ENCODE measurements around the gene HS2ST1.

Gene HS2ST1

DNA sequence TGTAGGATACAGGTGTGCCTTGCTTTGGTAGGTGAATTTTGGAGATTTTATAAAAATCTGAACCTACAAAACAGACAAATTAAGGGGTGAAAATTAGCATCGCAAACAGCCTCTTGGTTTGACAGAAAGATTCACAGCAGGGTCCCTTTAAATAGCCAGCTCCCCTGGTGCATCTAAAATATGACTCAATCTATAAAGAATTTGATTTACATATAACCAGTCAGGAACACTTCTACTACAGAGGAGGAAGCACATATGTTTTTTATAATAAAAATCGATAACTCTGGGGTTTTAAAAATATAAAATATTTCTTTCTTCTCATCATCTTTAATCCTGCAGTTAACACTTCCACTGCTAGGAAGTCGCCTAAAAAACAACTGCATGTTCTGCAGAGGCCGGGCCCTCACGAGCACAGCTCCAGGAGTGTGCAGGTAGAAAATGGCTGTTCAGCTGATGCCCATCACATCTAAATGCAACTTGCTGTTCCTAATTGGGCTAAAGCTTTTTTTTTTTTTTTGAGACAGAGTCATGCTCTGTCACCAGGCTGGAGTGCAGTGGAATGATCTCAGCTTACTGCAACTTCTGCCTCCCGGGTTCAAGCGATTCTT, 203.4 kb downstream of the HS2ST1 start:
- DNase-seq: no peak

DNA sequence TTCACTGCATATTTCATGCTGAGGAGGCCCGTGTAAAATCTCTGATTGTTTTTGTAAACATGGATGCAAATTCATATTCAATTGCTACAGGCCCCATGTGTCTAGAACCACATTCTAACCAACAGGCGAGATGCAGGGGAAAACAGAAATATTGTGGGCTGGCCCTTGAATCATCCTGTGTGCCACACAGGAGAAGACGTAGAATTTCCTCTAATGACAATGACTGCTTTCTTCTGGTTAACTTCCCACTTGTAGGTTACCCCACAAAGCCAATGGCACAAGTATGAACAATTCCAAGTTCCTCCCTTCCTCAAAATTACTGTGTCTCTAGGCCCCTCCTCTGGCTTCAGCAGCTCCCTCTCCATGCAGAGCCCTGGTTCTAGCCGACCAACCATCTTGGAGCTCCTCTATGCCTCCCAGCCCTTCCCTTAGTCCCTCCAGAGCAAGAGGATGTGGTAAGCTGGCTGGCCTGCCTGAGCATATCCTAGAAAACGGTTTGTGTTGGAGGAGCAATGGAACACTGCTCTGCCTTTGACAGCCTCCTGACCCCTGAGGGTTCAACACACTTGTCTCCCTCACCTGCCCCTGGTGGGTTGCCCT, 205.2 kb downstream of the HS2ST1 start:
- no peak for DNase-seq

DNA sequence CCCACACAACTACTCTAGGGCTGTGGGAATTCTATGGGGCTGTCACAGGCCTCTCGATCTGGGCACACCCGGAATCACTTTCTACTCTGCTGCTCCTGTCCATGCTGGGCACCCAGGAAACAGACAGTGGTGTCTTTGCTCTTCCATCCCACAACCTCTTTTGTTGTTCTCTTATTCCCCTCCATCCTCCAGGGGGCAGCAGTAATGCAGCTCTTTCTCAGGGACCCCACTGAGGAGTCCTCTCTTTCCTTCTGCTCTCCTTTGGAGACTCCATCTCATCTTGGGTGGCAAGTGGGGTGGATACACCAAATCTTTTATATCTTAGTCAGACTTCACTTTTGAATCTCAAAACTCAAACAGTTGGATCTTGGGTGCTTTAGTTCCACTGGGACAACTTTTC, 206.3 kb downstream of the HS2ST1 start:
- DNase-seq: no peak

- DNase-seq: no peak
Observed at GRCh38 chr1:87121711-87122163, 207.3 kb downstream of the HS2ST1 start.

- no peak for DNase-seq
Observed at GRCh38 chr1:87122243-87122642, 207.8 kb downstream of the HS2ST1 start.

DNA sequence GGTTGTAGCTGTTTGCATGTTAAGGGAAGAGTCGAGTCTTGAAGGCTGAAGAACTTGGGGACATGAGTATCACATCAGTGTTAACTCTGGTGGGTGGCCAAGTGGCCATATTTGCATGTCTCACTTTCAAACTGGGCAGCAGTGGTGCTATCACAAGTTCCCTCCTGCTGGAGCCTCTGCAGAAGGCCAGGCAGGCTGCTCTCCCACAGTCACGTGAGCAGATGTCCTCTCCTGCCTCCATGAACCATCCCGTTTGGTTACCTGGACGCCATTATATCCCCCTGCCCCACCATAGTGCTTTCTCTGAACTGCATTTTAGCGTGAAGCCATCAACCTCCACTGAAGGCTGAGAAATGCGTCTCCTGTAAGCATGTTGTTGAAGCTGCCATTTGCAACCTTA, 209.2 kb downstream of the HS2ST1 start:
- DNase-seq: no peak

DNA sequence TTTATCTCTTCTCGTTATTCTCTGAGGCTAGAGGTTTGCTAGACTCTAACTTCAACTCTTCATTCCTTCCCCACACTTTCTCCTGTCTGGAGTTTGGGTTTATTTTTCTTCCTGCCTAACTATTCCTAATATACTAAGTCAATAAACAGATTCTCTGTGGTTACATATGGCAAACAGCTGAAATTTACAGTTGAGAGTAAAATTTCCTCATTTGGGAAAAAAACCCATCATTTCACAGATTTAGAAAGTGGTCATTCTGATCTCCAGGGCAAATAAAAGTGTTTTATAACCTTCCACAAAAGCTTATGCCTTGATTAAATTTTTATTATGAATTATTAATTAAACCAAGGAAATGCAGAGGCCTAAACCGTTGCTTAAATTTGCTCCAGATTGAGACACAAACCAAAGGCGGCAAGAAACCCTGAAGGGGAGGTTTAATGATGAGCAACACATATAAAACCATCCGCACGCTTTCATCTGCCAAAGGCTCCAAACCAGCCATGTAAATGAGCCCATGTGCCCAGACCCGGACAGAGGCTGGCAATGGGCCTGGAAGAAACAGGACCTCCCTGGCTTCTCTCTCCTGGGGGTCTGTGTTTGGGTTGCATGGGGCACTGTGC, 212.6 kb downstream of the HS2ST1 start:
- DNase-seq: no peak

GRCh38 chr1:87127581-87127980, 213.1 kb downstream of the HS2ST1 start:
- DNase-seq: no peak

DNA sequence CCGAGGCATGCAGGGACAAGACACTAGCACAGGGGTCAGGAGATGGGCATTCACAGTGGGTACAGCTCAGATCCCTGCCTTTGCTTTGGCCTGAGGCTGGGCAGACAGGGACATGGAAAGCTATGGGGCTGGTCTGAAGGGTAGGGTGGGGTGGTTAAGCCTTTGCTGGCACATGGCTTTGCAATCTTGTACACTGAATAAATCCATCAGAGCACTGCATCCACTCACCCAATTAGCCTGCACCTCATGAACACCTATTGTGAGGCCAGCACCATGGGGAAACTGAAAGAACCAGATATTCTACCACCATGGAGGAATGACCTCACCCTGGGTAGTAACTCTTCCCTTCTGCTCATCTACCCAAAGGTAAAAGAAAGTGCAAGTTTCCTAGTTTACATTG, 214.6 kb downstream of the HS2ST1 start:
- DNase-seq: no peak

GRCh38 chr1:87129606-87130005, 215.2 kb downstream of the HS2ST1 start:
- DNase-seq: no peak

GRCh38 chr1:87130438-87130837, 216.0 kb downstream of the HS2ST1 start:
- DNase-seq: no peak

DNA sequence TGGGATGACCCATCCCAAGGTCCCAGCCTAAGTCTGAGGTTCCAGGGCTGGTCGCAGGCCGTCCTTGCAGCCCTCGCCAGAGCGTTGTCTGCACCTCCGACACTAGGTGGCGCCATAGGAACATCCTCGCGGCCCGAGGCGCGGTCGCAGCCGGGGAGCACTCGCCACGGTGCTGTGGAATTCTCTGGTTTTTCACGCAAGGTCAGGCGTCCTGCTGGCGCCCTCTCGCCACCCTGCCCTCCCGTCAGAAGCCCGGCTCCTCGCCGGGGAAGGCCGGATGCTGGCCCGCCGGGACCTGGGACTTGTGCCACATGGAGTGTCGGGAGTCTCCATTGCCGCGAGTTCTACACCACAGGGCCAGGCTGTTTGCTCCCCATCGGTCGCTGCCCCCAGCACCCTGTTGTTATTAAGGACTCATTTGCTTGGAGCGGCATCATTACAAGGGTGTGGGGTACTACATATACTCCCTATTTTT, 217.4 kb downstream of the HS2ST1 start:
- peak; percentile 51 for DNase-seq

DNA sequence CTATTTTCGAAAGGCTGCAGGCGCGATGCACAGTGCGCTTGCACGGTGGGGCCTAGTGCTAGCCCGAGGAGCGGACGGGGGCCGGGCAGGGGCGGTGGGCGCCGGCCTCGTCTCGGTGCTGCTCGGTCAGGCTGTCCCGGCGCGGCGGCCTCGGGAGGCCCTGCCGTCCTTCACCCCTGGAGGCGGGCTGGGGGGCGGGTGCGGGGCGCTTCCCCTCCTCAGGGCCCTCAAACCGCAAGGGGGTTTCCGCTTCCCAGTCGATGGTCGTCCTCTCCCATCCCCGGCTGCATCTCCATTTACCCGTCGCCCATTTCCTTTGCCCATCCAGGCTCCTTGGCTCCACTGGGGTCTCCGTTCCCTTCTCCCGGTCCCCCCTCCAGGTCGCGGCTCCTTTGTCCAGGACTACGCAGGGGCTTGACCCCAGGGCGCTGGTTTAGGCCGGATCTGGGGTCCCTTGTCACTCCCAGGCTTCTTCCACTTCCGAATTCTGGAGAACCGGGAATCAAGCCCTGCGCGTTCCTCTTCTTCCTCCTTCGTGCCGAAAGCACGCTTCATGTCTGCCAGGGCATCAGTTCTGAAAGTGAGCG, 217.9 kb downstream of the HS2ST1 start:
- no peak for DNase-seq

GRCh38 chr1:87134061-87134460, 219.6 kb downstream of the HS2ST1 start:
- DNase-seq: no peak

GRCh38 chr1:87134625-87135328, 220.3 kb downstream of the HS2ST1 start:
- no peak for DNase-seq

GRCh38 chr1:87135329-87135712, 220.9 kb downstream of the HS2ST1 start:
- no peak for DNase-seq

DNA sequence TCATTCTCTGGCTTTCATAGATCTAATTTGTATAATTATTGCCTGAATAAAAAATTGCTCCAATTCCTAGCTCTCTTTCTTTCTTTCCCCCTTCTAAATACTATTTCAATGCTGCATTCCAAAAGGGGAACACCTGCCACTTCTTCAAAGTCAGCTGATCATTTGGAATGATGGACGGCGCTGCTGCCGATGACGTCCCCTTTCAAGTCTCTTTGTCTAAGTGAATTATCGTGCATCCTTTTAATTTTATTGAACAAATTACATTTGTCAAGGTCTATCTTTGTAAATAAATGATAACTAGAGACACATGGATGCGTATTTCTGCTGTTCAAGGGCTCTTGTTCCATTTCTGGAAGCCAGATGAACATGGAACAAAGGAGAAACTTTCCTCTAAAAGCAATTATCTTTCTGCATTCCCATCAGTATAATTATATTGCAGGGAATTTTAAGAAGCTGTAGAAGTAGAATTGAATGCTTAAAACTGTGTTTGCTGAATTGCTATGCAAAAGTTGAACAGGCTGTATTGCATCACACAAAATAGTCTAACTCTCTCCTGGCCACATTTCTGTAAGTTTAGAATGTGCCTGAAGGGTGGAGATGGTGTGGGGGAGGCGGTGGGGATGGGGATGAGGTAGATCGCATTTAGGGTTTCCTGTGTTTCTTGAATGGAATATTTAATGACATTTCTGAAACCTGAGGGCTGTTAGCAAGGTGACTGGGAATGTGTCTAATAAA, 222.3 kb downstream of the HS2ST1 start:
- no peak for DNase-seq

DNA sequence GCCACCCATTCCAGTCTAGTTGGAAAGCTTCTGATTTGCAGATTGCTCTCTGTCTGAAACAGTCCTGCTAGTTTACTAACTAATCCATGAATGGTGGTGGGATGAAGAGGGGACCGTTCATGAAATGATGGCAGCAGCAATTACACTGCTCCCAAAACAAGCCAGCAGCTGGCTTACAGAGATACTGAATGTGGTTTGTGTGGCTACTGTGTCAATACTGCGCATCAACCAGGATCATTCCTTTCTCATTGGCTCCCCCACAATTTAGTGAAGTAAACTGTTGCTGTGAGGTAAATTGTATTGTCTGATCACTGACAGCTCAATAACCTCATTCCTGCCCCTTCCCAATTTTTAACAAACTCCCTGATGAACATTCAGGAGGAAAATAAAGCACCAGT, 222.9 kb downstream of the HS2ST1 start:
- DNase-seq: no peak

DNA sequence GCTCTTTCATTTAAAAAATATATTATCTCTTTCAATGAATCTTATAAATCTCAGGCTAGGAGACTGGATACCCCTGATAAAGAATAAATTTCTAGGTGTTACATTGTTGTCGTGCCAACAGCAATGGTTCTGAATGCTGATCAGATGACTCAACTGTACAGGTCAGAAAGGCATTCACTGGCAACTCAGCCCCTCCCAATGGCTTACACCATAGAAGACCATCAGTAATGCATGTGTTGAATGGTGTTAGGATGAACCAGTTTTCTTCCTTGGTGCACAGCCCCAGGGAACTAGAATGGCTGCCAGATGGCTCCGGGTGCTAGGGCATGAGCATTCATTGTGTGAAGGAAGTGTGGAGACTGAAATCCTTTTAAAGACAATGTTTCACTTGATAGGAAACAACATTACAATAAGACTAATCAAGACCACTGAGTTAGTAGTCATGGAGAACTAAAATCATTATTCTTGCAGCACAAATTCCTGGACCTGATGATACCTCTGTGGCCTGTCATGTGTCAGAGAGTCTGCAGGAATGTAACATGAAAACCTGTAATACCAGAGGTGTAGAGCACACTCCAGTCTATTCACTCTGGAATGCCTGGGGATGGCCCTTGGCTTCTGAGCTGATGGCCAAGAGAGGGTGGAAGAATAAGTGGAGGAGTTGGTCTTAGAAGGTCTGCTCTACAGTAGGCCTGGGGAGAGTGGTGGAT, 226.6 kb downstream of the HS2ST1 start:
- DNase-seq: no peak

- no peak for DNase-seq
Observed at GRCh38 chr1:87141556-87141955, 227.1 kb downstream of the HS2ST1 start.

GRCh38 chr1:87143413-87144135, 229.1 kb downstream of the HS2ST1 start:
- DNase-seq: no peak
